ENCODE measurements around the gene FMNL2. TPM values are rescaled to one million over a fixed set of nuclear protein-coding genes. Genes with fewer than 3 reads are reported as not detected.
A peak's percentile ranks its signal among the peaks of the same experiment; 100 is the strongest.

The FMNL2 gene
- total RNA-seq, 1 donor from 2014 or later = 6.4 TPM

DNA sequence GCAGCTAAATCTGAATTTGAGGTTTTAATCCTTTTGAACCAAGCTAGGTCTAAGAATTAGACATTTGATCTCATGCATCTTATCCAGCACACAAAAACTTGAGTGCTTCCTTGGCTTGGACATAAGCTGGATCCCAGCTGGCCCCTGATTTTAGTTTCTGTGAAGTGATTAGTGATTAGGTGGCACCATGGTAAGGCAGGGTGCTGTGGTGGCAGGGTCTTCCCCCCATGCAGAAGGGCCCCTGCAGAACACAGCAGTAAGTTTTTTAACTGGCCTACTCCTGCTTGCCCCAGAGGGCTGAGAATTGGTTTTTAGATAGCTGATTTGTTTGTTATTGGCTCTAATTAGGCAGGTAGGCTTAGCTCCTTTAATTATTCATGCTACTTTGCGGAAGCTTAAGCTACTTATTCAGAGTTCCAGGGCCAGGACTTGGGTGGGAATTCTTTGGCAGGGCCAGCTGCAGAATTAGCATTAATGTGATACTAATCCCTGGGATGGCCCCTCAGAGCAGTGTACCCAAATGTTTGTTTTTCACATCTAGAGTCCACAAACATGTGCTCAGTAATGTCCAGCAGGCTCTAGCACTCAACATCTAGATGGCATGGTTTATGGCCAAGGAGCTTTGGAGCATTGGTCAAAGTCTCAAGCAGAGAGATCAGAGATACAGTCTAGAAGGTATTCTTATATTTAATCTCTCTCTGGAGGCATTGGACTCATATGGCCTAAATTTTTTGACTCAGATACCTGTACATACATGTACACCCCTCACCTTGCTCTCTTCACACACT, 99.6 kb downstream of the FMNL2 start:
- DNase-seq (no peak), ATAC-seq (no peak)
- intact Hi-C loops (cut with micrococcal nuclease) = no loop called here

DNA sequence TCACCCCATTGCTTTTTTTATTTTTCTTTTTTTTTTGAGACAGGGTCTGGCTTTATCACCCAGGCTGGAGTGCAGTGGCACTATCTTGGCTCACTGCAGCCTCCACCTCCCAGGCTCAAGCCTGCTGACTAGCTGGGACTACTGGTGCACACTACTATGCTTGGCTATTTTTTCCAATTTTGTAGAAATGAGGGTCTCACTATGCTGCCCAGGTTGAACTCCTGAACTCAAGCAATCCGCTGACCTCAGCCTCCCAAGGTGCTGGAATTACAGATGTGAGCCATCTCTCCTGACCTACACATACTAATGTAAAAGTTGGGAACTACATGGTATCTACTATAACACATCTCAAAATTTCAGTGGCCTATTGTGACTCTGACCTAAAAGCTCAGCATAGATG, 101.2 kb downstream of the FMNL2 start:
- intact Hi-C loops (cut with micrococcal nuclease) = no loop called here
- ATAC-seq (no peak), DNase-seq (no peak)

DNA sequence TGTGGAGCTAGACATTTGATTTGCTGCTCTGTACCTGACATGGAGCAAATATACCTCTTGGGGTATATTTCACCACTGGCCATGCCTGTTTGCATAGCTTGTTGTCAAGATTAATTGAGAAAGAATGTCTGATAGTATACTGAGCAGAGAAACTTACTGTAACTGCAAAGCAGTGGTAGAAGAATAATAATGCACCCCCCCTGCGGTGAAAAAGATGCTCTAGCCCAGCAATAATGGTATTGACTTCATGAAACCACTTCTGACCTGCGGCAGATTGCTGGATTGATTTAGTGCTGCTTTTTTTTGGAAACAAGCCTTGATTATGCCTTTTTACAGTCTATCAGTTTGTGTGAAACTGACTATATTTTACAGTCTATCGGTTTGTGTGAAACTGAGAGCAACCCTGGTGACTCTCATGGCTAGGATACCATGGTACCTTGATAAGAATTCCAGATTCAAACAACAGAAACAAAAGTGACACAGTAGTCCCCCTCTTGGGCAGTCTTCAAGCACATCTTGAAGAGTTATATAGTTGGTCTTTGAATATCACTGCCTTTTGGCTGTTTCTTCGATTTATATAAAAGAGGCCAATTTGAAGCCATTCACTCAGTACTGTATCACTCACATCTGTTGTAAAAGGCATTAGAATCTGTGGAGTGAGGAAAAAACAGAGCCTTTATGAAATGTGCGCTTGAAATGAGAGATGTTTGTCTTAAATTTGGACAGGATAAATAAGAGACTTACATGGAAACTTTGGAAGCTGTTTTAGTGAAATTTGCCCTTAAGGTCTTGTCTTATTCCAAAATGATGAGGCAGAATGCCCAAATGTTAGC, 102.5 kb downstream of the FMNL2 start:
- ATAC-seq (no peak), DNase-seq (no peak)
- intact Hi-C loops (cut with micrococcal nuclease) = no loop called here

DNA sequence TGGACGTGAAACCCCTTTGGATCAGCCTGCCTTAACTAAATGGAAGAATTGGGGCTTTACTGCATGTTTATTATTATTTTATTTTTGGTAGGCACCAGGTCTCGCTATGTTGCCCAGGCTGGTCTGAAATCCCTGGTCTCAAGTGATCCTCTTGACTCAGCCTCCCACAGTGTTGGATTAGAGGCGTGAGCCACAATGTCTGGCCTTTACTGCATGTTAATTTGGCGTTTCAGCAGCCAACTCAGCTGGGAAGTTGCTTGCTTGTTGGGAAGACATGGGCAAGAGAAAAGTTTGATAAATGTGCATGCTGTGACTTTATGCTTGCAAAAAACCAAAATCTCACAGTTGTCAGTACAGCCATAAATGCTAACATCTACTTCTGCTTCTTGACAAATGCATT, 105.1 kb downstream of the FMNL2 start:
- no peak for ATAC-seq
- intact Hi-C loops (cut with micrococcal nuclease) = no loop called here

DNA sequence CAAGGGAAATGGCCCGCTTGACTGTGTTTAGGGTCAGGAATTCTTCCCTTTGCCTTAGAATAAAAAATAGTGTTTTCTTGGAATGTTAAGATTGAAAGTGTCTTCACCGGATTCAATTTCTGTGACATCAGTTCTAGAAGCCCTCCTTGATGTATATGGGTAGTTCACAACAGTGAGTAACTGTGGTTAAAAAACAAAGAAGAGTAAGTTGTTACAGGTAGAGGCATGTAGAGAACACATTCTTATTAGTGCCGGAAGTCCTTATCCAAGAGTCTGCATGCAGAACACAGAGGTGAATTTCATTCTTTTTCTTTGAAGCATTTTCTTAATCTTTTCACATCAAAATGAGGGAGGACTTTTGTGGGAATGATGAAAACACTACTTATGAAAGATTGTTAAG, 105.5 kb downstream of the FMNL2 start:
- DNase-seq = no peak
- intact Hi-C loops (cut with micrococcal nuclease) = no loop called here
- ATAC-seq = no peak

More for the DNA sequence above, 105.1 kb downstream of the FMNL2 start:
- DNase-seq = no peak

DNA sequence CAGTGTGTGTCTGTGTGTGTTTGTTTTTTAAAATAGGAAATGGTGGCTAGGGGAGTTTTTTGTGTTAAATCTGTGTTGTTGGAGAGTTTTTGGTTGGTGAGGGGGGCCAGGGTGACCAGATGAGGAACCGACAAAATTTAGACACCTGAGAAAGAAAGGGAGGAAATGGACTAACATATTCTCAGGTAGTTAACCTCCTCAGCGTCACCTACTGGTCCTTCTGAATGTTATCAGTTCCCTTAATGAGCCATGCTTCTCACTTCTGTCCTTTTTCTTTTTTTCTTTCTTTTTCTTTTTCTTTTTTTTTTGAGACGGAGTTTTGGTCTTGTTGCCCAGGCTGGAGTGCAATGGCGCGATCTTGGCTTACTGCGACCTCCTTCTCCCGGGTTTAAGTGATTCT, 107.0 kb downstream of the FMNL2 start:
- intact Hi-C loops (cut with micrococcal nuclease) = no loop called here
- DNase-seq = no peak
- ATAC-seq = no peak

DNA sequence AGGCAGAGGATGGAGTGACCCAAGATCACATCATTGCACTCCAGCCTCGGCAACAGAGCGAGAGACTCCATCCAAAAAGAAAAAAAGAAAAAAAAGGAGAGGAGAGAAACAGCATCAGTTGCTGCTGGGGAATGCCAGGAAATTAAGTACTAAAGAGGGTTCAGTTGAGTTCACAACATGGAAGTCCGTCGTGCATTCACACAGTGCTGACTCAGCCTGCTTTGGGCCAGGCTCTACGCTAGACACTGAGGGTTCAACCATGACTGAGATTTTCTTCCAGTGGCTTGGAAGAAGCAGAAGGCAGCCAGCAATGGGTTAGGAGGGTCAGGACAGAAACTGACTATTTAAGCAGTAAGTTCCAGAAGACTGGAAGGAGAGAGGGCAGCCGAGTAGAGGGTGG, 108.8 kb downstream of the FMNL2 start:
- no peak for DNase-seq
- intact Hi-C loops (cut with micrococcal nuclease) = no loop called here
- ATAC-seq = peak; percentile 32

DNA sequence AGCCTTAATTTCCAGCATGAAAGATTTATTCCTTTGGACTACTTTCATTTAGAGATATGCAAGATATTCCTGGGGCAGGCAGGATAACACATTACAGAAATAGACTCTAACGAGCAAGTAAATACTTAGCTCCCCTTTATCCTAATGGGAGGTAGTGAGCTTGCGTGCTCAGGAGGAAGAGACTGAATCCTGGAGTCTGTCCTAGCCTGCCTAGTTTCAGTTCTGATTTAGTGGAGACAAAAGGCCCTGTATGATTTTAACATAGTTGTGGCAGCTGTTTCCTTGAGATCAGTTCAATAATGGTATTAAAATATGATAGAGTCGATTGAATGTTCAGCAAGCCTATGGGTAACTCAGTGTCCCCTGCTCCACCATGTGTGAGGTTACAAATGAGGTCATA, 109.5 kb downstream of the FMNL2 start:
- ATAC-seq (peak; percentile 66), DNase-seq (no peak)
- intact Hi-C loops (cut with micrococcal nuclease) = no loop called here

DNA sequence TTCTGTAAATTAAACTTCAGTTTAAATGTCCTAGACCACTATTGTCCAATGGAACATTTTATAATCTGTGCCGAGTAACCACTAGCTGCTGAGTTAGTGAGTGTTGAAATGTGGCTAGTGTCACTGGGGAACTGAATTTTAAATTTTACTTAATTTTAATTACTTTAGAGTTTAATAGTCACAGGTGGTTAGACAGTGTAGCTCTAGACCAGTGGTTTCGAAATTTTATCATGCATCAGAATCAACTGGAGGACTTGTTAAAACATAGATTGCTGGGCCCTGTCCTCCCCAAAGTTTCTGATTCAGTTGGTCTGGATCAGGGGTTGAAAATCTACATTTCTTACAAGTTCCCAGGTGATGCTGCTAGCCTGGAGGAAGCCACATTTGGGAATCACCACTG, 110.4 kb downstream of the FMNL2 start:
- ATAC-seq = no peak
- intact Hi-C loops (cut with micrococcal nuclease) = no loop called here
- no peak for DNase-seq

DNA sequence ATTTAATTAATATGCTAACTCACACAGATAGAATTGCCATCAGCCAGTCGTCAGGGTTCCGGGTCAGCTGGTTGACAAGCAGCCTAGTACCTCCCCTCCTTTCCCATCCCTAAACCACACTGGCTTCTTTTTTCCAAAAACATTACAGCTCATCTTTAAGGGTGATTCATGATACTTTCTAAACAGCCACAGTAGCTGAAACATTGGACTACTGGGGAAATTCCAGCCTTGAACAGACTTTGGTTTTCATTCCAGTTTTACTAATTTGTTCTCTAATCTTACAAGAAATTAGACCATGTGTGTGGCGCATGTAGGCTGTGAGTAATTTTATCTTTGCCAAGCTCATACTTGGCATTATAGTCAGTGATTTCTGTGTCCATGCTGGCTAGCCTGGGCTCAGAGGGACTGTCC, 110.8 kb downstream of the FMNL2 start:
- DNase-seq (no peak), ATAC-seq (peak; percentile 73)
- intact Hi-C loops (cut with micrococcal nuclease) = no loop called here

DNA sequence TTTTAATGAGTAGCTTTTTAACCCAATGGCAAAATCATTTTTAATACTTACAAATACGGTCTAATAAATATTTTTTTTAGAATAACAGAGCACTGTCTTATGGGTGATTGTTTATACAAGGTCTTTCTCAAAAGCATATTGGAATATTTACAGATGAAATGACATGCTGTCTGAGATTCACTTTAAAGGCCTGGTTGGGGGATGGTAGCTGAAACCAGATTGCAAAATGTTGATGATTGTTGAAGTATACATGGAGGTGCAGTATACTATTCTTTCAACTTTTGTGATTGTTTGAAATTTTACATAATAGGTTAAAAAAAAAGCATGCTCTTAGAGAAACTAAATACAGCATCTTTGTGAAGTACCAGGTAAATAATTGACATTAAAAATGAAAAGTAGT, 111.2 kb downstream of the FMNL2 start:
- DNase-seq (no peak), ATAC-seq (no peak)
- intact Hi-C loops (cut with micrococcal nuclease) = no loop called here

DNA sequence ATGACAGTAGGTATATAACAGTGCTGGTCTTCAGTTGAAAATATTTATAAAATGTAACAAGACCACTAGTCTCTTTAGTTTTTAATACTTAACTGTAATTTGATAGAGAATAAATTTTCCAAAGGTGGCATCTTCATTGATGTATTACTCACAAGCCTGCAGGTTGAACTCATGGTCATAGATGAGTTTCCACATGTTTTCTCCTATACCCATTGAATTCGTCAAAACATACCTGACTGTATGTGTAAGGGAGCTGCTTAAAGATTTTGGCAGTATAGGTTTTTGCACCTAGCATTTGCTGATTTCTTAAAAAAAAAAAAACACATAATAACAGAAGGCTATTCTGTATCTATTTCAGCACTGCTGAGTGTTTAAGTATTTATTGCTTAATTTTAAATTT, 112.9 kb downstream of the FMNL2 start:
- no peak for ATAC-seq
- intact Hi-C loops (cut with micrococcal nuclease) = no loop called here
- DNase-seq = no peak

DNA sequence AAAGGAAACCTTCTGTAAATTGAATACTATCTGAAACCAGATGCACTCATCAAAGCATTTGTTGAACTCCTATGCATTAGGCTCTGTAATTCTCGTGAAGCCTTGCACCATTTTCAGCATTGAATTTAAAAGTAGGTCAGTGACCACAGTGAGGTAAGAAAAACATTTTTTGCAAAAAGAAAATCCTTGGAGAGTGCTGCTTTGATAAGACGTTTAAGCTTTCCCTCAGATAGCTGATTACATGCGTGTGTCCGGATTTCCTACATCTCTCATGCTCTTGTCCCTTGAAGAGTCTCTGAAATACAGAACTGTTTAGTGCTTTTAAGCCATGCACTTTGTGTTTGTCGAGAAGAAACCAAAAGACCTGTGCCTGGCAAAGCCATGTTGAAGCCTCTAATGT, 113.6 kb downstream of the FMNL2 start:
- intact Hi-C loops (cut with micrococcal nuclease) = no loop called here
- ATAC-seq (no peak), DNase-seq (no peak)

DNA sequence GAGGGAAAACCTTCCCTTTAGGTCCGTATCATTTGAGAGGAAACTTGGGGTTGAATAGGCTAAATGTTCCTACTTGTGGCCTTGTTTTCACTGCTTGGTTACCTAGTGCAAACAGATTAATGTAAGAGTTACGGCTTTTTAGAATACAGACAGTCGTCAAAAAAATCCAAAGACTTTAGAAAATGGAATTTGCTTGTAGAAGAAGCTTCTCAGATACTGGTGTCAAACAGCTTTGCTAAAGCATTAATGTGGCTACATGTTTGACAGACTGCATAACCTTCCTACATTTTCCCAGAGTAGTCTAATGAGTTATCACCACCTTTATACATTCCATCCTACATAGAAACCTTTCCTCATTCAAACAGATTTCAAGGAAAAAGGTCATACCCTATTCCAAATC, 114.6 kb downstream of the FMNL2 start:
- intact Hi-C loops (cut with micrococcal nuclease) = no loop called here
- DNase-seq = no peak
- ATAC-seq = no peak

DNA sequence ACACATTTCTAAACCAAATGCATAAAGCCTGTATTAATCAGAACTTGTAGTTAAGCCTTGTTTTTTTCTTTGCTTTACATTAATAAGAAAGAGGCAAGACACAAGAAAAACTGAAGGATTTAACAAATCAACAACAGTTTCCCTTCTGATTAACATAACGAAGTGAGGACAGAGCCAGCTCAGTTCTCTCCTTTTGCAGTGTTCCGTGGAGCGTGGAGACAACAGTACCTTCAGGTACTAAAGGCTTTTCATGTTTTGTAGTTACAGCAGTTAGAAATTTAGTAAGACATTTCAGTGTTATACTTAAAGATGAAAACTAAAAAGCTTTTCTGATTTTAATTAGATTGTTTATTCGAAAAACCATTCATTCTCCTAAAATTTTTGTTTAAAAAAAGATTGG, 115.2 kb downstream of the FMNL2 start:
- DNase-seq = no peak
- no peak for ATAC-seq
- intact Hi-C loops (cut with micrococcal nuclease) = no loop called here

DNA sequence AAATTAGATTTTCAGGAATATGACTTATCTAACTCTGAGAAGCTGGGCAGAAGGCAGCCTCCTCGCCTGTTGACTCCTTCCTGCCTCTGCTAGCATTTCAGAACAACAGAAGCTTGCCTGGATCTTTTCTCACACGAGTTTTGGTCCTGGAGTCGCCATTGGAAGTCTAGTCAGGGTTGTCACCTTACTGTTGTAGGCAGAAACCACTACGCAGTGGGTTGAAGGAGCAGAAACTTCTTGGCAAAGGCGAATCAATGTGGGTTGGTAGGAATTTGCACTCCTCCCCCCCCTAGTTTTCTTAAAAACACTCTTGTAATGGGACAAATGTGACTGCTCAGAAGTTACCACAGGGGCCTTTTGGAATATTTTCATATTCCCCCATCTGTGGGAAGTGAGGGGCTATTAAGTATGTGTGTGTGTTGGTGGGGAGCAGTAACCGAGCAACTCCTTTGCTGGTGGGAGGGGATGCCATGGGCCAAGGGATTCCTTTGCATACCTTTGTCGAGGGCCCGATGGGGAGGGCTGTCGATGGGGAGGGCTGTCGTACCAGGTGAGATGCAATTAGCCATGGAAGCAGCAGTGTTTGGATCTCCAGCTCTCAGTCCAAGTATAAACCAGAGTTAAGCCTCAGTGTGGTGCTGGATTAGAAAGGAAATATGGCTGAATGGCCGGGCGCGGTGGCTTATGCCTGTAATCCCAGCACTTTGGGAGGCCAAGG, 117.4 kb downstream of the FMNL2 start:
- no peak for DNase-seq
- ATAC-seq = no peak
- intact Hi-C loops (cut with micrococcal nuclease) = no loop called here

DNA sequence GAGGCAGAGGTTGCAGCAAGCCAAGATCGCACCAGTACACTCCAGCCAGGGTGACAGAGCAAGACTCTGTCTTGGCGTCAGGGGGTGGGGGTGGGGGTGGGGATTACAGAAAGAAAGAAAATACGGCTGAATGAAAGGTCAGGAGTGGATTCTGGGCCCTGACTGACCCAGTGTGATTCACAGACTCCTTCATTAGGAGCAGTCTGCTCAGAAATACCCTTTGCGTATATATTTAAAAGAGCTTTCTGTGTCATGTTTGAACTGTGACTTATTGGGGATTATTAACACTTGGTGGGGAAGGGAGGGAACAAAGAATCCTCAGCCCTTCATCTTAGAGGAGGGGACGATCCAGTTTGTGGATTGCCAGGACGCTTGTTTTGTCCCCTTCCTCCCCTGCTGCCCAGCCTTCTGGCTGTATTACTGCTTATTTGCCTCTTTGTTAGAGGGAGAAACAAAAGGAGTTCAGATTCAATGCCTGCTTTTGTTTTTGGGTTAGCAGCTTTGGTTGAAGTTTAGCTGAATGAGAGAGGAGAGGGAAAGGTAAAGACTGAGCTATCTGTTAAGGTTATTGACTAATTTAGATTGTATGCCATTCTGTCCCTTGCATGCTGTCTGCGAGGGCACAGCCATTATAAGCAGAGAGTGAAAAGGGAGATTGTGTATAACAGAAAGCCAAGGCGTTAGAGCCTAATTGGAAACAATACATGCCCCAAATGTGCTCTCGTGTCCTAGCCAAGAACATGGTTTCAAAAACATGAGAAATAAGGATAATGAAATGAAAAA, 118.3 kb downstream of the FMNL2 start:
- no peak for ATAC-seq
- no peak for DNase-seq
- intact Hi-C loops (cut with micrococcal nuclease) = no loop called here

DNA sequence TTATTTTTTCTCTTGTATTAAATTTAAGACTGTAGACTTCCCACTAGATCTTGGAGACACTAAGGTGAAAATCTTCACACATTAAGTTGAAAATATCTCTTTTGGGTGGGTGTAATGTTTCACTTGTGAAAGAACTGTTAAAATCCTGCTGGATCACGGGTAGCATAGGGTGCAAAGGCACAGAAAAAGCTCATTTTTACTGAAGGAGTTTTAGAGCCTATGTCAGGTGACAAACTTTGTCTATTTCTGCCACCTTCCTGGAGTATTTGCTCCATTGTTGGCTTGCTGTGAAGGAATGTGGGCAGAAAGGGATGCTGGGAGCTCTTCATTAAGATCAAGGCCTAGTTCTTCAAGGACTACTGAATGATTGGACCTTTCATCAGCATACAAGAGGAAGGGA, 119.4 kb downstream of the FMNL2 start:
- ATAC-seq (no peak), DNase-seq (no peak)
- intact Hi-C loops (cut with micrococcal nuclease) = no loop called here

DNA sequence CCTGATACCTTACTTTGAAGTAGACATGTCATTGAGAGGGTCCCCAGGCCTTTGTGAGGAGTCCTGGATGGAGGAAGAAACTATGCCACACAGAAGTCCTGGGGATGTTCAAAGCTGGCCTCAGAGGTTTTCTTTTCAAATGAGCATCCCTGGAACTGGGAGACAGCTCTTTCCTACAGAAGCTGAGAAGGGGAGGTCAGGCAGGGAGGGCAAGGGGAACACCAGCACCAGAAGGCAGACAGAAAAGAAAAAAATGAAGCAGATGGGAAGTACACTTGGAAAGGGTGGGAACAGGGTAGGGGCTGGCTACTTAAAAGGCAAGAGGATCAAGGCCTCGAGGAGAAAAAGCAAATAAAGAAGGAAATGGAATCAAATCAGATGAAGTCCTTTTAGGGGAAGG, 120.0 kb downstream of the FMNL2 start:
- ATAC-seq (no peak), DNase-seq (no peak)
- intact Hi-C loops (cut with micrococcal nuclease) = no loop called here

Data from left ventricle myocardium superior (tissue), 1 donor.